ENCODE results near the gene GAS6.
A peak's percentile ranks its signal among the peaks of the same experiment; 100 is the strongest.

The GAS6 gene

GRCh38 chr13:113887700-113888201, 23.9 kb upstream of the GAS6 start:
- DNase-seq (ENCODE audit: low spot score), result peak; percentile 45

DNA sequence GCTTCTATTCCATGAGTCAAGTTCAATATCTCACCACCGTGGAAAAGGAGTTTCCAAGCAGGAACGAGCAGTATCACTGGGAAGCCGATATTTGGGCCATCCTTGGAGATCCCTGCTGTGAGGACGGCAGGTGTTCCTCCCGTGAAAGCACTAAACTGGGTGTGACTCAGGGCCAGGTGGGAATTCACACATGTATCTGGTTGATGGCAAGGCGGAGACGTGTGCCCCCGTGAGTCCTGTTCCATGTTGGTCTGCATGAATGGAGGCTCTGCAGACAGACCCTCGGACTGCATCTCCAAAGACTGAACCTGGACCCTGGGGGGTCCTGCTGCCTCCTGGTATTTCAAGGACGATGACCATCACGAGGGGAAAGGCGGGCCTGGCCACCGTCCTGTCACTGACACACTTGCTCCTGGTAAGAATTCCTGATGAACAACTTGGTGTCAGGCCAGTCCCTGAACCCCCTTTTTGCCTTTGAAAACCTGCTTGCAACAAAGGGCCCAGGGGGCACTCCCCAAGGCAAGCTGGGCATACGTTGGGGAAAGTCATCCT, 22.8 kb upstream of the GAS6 start:
- no peak for DNase-seq (ENCODE audit: low spot score)

GRCh38 chr13:113884821-113885220, 20.9 kb upstream of the GAS6 start:
- no peak for DNase-seq (ENCODE audit: low spot score)

GRCh38 chr13:113883921-113884804, 20.3 kb upstream of the GAS6 start:
- no peak for DNase-seq (ENCODE audit: low spot score)

DNA sequence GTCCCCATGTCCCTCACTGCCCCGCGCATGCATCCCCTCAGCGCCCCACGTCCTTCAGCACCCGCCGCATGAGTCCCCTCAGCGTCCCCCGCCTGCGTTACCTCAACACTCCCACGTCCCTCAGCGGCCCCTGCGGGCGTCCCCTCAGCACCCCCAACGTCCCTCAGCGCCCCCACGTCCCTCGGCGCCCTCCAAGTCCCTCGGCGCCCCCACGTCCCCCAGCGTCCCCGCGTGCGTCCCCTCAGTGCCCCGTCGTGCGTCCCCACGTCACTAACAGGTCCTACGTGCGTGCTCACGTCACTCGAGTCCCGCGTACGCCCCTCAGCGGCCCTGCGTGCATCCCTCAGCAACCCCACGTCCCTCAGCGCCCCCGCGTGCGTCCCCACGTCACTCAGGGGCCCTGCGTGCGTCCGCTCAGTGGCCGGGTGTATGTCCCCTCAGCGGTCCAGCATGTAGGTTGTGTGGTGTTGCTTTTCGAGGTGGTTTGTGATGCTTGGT, 19.5 kb upstream of the GAS6 start:
- no peak for DNase-seq (ENCODE audit: low spot score)

GRCh38 chr13:113882716-113883115, 18.8 kb upstream of the GAS6 start:
- DNase-seq (ENCODE audit: low spot score), result no peak

DNA sequence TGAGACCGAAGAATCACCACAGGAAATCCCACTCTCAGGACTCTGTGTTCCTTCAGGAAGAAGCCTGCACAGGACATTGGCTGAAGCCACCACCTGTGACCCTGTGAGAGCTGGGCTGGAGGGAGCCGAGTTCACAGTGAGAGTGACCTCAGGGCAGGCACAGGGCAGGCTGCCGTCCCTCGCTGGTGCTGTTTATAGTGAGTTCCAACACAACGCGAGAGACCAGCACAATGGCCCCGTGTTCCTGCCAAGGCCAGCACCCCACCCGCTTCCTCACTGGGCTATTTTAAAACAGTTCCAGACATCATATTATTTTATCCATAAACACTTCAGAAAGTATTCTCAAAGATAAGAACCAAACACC, 18.4 kb upstream of the GAS6 start:
- DNase-seq (ENCODE audit: low spot score), result no peak

GRCh38 chr13:113881614-113882266, 17.9 kb upstream of the GAS6 start:
- DNase-seq (ENCODE audit: low spot score), result peak; percentile 32

DNA sequence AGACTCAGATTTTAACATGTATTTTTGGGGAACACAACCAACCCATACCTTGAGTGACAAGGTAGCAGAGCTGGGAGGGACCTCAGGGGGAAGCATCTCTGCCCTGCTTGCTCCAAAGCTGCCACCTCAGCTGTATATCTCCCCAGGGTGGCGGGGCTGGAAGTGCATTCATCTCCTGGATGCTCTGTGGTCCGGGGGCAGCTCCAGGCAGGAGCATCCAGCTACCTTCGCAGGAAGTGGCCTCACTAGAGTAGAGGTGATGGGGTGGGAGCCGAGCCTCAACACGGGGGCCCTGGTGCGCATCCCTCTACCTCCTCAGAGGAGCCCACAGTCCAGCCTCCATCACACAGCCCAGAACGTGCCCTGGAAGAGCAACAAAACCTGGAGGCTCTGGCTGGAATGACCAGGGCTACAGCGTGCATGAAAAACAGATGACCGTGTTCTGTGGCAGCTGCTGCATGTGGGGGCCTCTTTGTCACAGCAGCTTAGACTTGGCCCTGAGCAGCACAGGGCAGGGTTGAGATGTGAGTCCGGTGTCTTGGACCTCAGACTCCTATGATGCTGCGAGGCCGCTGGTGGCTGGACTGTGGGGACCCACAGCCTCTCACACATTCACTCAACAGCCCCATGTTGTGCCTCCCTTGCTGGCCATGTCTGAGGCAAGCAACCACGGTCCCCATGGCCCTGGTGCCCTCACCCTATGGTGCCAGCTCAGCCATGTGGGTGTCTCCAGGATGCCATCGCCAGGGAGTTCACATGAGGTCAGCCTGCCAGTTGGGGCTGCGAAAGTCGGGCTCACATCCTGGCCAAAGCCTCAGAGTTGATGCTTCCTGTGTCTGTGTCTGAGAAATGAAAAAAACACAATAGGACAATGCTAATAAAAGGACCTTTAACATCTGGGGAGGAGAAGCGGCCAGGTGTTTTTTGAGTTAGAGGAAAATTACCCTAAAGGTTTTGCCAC, 17.1 kb upstream of the GAS6 start:
- DNase-seq (ENCODE audit: low spot score), result peak; percentile 42

DNA sequence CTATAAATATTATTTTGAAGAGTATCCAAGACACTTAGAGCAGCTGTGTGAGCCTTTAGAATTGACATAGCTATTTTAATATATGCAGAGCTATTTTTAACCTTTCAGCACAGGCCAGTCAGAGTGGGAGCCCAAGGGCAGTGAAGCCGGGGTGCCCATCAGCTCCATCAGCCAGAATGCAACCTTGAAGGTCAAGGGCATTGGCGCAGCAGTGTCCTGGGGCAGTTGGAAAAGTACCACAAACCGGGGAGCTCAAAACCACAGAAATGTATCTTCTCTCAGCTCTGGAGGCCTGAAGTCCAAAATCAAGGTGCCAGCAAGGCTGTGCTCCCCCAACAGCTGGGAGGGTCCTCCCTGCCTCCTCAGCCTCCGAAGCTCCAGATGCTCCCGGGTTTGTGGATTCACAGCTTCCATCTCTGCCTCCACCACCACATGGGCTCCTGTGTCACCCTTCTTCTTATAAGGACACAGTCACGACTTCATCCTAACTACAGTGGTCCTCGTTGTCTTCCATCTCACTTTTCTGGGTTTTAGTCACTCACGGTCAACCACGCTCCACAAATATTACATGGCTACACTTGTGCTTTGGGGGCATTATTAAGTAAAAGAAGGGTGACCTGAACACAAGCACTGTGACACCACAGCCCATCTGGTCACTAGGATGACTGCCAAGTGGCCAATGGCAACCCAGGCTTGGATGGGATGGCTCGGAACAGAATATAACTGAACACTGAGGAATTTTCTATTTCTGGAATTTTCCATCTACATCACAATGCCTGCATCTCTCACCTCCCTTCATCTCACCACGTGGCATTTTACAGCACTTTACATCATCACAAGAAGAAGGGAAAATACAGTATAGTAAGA, 15.9 kb upstream of the GAS6 start:
- DNase-seq (ENCODE audit: low spot score), result no peak

- DNase-seq (ENCODE audit: low spot score), result no peak
Measured at GRCh38 chr13:113879017-113879416, 15.1 kb upstream of the GAS6 start.

DNA sequence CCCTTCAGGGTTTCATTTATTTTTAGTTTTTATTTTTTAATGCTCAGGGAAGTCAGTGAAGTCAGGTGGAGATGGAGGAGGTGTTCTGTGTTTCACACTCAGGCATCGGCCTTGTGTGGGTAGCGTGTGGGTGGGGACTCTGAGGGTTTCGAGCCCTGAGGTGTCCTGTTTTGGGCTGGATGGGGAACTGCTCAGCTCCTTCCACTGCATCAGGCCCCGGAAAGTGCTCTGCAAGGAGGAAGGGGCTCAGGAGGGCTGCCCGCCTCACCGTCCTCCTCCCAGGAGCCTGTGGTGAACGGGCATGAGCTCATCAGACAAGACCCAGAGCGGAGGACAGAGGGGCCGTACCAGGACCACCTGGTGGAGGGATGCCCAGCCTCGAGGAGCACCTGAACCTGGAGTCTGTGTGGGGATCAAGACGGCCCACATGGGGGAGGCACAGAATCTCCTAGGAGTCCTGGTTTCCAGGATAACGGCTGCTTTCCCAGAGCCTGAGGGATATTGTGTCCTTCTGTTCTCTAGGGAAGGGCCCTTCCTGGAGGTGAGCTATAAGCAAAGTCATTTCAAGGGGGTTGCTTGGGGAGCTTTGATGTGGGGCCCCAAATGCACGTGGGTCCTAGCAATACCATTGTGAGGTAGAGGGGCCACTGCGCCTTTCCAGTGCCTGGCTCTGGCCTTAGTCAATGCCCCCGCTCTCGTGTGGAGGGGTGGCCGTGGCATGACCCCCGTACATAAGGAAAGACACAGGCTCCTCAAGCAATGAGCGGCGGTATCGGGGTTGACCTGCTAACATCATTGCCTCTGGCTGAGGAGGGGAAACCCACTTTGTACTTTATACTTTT, 13.5 kb upstream of the GAS6 start:
- DNase-seq (ENCODE audit: low spot score), result no peak

DNA sequence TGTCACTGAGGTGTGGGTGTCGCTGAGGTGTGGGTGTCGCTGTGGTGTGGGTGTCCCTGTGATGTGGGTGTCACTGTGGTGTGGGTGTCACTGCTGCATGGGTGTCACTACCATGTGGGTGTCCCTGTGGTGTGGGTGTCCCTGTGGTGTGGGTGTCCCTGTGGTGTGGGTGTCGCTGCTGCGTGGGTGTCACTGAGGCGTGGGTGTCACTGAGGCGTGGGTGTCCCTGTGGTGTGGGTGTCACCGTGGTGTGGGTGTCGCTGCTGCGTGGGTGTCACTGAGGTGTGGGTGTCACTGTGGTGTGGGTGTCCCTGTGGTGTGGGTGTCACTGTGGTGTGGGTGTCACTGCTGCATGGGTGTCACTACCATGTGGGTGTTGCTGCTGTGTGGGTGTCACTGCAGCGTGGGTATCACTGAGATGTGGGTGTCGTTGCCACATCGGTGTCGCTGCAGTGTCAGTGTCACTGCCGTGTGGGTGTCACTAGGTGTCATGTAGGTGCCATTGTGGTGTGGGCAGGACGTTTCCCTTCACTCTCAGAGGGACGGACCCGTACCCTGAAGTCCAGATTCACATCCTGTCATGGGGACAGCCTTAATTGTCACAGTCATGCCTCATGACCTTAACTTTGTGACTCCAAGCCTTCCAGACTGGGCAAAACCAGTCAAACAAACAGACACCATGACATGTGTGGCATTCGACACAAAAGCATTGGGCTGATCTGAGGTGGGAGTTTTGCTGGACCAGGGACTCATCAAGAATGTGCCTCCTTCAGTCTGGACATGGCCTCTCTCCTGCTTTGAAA, 12.7 kb upstream of the GAS6 start:
- DNase-seq (ENCODE audit: low spot score), result no peak

GRCh38 chr13:113875837-113876281, 12.0 kb upstream of the GAS6 start:
- no peak for DNase-seq (ENCODE audit: low spot score)

GRCh38 chr13:113875429-113875815, 11.5 kb upstream of the GAS6 start:
- DNase-seq (ENCODE audit: low spot score), result no peak

GRCh38 chr13:113874579-113875428, 10.9 kb upstream of the GAS6 start:
- DNase-seq (ENCODE audit: low spot score), result no peak

GRCh38 chr13:113874177-113874576, 10.3 kb upstream of the GAS6 start:
- no peak for DNase-seq (ENCODE audit: low spot score)

DNA sequence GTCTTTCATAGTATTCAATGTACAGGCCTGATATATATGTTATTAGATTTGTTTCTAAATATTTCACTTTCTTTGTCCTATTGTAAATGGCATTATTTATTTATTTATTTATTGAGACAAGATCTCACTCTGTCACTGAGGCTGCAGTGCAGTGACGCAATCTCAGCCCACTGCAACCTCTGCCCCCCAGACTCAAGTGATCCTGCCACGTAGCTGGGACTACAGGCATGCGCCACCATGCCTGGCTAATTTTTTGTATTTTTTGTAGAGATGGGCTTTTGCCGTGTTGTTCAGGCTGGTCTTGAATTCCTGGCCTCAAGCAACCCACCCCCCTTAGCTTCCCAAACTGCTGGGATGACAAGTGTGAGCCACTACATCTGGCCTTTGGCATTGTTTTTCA, 5.4 kb upstream of the GAS6 start:
- DNase-seq (ENCODE audit: low spot score), result no peak
